DOHH2 (cell line): ENCODE data around the gene TP53I13.
A peak's percentile ranks its signal among the peaks of the same experiment; 100 is the strongest.
"Not testable (repeated sequence)": the region's sequence is repeated elsewhere in the genome, so short reads cannot be mapped to it uniquely, and the experiment has no call there.

Experiments
- H3F3A ChIP-seq: fragments of 200-600 bp; sonication (generic), shearing (Covaris generic); 2 replicates; pipeline ENCODE4 v1.6.0; 2016; ENCODE audit warnings: antibody characterized with exemption, mild to moderate bottlenecking; ENCODE audit not compliant: control insufficient read depth, insufficient read depth
- H3K27ac ChIP-seq: fragments of 200-600 bp; sonication (generic); 2 replicates; pipeline ENCODE4 v1.5.1; 2014; ENCODE audit warnings: low read depth, mild to moderate bottlenecking, low read length, moderate library complexity
- H3K27me3 ChIP-seq: fragments of 200-600 bp; sonication (generic); 2 replicates; pipeline ENCODE4 v1.6.1; 2014; ENCODE audit warnings: mild to moderate bottlenecking, low read length, mixed read lengths; ENCODE audit not compliant: control insufficient read depth
- H3K36me3 ChIP-seq: fragments of 200-600 bp; sonication (generic); 2 replicates; pipeline ENCODE4 v1.6.1; 2014; ENCODE audit warnings: mild to moderate bottlenecking, low read length, moderate library complexity, mixed read lengths; ENCODE audit not compliant: control insufficient read depth
- H3K4me1 ChIP-seq: fragments of 200-600 bp; sonication (generic); 2 replicates; pipeline ENCODE4 v1.6.1; 2014; ENCODE audit warnings: mild to moderate bottlenecking, low read length, mixed read lengths; ENCODE audit not compliant: control insufficient read depth
- H3K4me2 ChIP-seq: fragments of 200-600 bp; sonication (generic); 2 replicates; pipeline ENCODE4 v1.6.0; 2014; ENCODE audit warnings: mild to moderate bottlenecking, low read length, moderate library complexity
- H3K4me3 ChIP-seq: fragments of 200-600 bp; sonication (generic); 2 replicates; pipeline ENCODE4 v1.5.1; 2014; ENCODE audit warnings: mild to moderate bottlenecking, low read length, mixed read lengths
- H3K79me2 ChIP-seq: fragments of 200-600 bp; sonication (generic); 2 replicates; pipeline ENCODE4 v1.6.1; 2014; ENCODE audit warnings: mild to moderate bottlenecking, low read length, mixed read lengths; ENCODE audit not compliant: control insufficient read depth
- H3K9me2 ChIP-seq: fragments of 200-600 bp; sonication (generic); replicated peaks from 2 replicates; pipeline ENCODE4 v1.6.1; 2014; ENCODE audit warnings: mild to moderate bottlenecking, low read length, mixed read lengths; ENCODE audit not compliant: control insufficient read depth
- H3K9me3 ChIP-seq: fragments of 200-600 bp; sonication (generic); 2 replicates; pipeline ENCODE4 v1.6.1; 2014; ENCODE audit warnings: antibody characterized with exemption, low read length, mixed read lengths; ENCODE audit not compliant: control insufficient read depth, insufficient read depth
- H4K20me1 ChIP-seq: fragments of 200-600 bp; sonication (generic); 2 replicates; pipeline ENCODE4 v1.6.0; 2014; ENCODE audit warnings: low read depth, mild to moderate bottlenecking, antibody characterized with exemption, low read length, moderate library complexity; ENCODE audit not compliant: control insufficient read depth, insufficient read depth
- EZH2phosphoT487 ChIP-seq: fragments of 200-600 bp; sonication (generic); IDR thresholded peaks from 2 replicates; pipeline ENCODE4 v1.6.1; 2017; ENCODE audit warnings: borderline replicate concordance, mild to moderate bottlenecking, antibody characterized with exemption, low read length, moderate library complexity, mixed read lengths
- TF ChIP-seq, protein P1 (sequence below): fragments of 200-600 bp; sonication (generic); IDR thresholded peaks from one replicate; pipeline ENCODE4 v1.5.1; 2014; ENCODE audit warnings: antibody characterized with exemption, mild to moderate bottlenecking, low read depth, low read length; ENCODE audit not compliant: poor library complexity, severe bottlenecking

TP53I13 gene

DNA sequence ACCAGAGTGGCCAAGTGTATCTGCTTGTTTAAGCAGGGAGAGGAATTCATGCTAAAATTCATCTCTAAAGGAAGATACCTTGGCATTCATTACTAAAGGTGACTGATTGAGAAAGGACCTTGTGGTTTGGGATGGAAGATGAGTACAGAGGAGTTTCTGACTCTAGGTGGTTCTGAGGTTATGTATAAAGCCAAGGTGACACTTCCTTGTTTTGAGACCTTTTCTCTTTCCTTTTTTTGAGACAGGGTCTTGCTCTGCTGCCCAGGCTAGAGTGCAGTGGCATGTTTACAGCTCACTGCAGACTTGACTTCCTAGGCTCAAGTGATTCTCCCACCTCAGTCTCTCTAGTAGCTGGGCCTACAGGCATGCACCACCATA lies 10.8 kb upstream of the TP53I13 start:
- H3F3A ChIP-seq = peaks cover 17% of the 10 kb centered on the region
- no peaks in the 10 kb centered on the region for H3K79me2 ChIP-seq
- no peak overlapping the region for H3K4me3 ChIP-seq
- no peaks in the 10 kb centered on the region for H3K27me3 ChIP-seq
- H3K4me1 ChIP-seq = peaks cover 40% of the 10 kb centered on the region
- H3K9me2 ChIP-seq = no peaks in the 10 kb centered on the region
- TF ChIP-seq, protein P1, sequence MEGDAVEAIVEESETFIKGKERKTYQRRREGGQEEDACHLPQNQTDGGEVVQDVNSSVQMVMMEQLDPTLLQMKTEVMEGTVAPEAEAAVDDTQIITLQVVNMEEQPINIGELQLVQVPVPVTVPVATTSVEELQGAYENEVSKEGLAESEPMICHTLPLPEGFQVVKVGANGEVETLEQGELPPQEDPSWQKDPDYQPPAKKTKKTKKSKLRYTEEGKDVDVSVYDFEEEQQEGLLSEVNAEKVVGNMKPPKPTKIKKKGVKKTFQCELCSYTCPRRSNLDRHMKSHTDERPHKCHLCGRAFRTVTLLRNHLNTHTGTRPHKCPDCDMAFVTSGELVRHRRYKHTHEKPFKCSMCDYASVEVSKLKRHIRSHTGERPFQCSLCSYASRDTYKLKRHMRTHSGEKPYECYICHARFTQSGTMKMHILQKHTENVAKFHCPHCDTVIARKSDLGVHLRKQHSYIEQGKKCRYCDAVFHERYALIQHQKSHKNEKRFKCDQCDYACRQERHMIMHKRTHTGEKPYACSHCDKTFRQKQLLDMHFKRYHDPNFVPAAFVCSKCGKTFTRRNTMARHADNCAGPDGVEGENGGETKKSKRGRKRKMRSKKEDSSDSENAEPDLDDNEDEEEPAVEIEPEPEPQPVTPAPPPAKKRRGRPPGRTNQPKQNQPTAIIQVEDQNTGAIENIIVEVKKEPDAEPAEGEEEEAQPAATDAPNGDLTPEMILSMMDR = no peak
- no peak for TF ChIP-seq EZH2phosphoT487
- H3K27ac ChIP-seq = no peak overlapping the region
- 0 out of 2 replicates have a peak, but pooled peaks cover 3% of the 10 kb centered on the region for H4K20me1 ChIP-seq
- H3K9me3 ChIP-seq = no peaks in the 10 kb centered on the region
- H3K36me3 ChIP-seq = peaks cover 15% of the 10 kb centered on the region
- H3K4me2 ChIP-seq = no peak overlapping the region

- H3K4me1 ChIP-seq = peaks cover 40% of the 10 kb centered on the region
- peaks cover 18% of the 10 kb centered on the region for H3K36me3 ChIP-seq
- H4K20me1 ChIP-seq, H3K9me2 ChIP-seq, H3K27me3 ChIP-seq, H3K9me3 ChIP-seq, H3K27ac ChIP-seq, H3K4me2 ChIP-seq, H3K79me2 ChIP-seq, H3K4me3 ChIP-seq: not testable (repeated sequence)
- H3F3A ChIP-seq = peaks cover 17% of the 10 kb centered on the region
Measured at GRCh38 chr17:29558139-29558538, 10.4 kb upstream of the TP53I13 start.

DNA sequence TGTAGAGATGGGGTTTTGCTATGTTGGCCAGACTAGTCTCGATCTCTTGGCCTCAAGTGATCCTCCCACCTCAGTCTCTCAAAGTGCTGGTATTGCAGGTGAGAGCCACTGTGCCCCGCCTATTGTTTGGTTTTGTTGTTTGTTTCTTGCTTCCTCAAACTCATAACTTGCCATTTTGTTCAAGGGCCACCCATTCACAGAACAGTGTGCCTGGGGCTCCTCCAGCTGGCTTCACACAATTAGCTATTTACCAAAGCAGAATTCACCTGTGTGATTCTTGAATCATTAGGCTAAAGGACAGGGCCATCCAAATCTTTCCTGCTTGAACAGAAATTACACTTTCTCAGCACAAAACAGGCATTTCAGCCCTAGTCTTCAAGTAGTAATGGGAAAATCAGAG lies 8.9 kb upstream of the TP53I13 start:
- Histone ChIP-seq H3K4me3 (no peak overlapping the region), H3K9me2 (no peaks in the 10 kb centered on the region), H3F3A (peaks cover 16% of the 10 kb centered on the region), H3K4me2 (no peak overlapping the region), H3K79me2 (peaks cover 8% of the 10 kb centered on the region), H3K27me3 (no peaks in the 10 kb centered on the region), H4K20me1 (0 out of 2 replicates have a peak, but pooled peaks cover 3% of the 10 kb centered on the region), H3K9me3 (no peaks in the 10 kb centered on the region), H3K36me3 (peaks cover 22% of the 10 kb centered on the region), H3K27ac (no peak overlapping the region), H3K4me1 (peaks cover 48% of the 10 kb centered on the region)
- TF ChIP-seq, protein P1 = no peak
- no peak for TF ChIP-seq EZH2phosphoT487

DNA sequence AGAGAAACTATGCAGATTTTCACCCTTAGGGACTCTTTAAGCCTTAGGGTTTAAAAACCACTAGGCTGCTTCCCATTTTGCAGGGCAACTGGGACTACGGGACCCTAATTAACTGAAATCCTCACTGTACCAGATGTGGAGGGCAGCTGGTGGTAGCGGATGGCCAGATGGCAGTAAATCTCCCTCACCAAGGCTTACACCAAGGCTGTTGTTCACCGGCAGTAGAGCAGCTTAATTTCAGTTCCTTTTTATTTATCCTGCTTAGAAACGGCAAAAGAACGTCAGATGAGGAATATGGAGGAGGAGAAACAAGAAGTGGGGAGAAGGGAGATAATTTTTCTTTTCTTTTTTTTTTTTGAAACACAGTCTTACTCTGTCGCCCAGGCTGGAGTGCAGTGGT lies 8.2 kb upstream of the TP53I13 start:
- peaks cover 52% of the 10 kb centered on the region for H3K4me1 ChIP-seq
- no peaks in the 10 kb centered on the region for H3K9me2 ChIP-seq
- H3F3A ChIP-seq = peaks cover 16% of the 10 kb centered on the region
- 0 out of 2 replicates have a peak overlapping the region, but pooled peaks have one; percentile 9 for H3K4me2 ChIP-seq
- H3K27me3 ChIP-seq = no peaks in the 10 kb centered on the region
- no peak overlapping the region for H3K4me3 ChIP-seq
- no peak overlapping the region for H3K27ac ChIP-seq
- H4K20me1 ChIP-seq = 0 out of 2 replicates have a peak, but pooled peaks cover 3% of the 10 kb centered on the region
- no peaks in the 10 kb centered on the region for H3K9me3 ChIP-seq
- H3K79me2 ChIP-seq = peaks cover 12% of the 10 kb centered on the region
- TF ChIP-seq, protein P1 = no peak
- TF ChIP-seq EZH2phosphoT487 = no peak
- H3K36me3 ChIP-seq = peaks cover 22% of the 10 kb centered on the region
